GM12892 (cell line): ENCODE results near the gene EPYC.

Experiments used
- POLR2A ChIP-seq: IDR thresholded peaks from 2 replicates; pipeline ENCODE4 v1.6.1; 2011; ENCODE audit warnings: low read depth, low read length, control low read depth
- POLR2AphosphoS5 ChIP-seq: IDR thresholded peaks from 2 replicates; pipeline ENCODE4 v1.6.1; 2011; ENCODE audit warnings: low read depth, low read length, control low read depth

GRCh38 chr12:91044586-91044985, 39.8 kb upstream of the EPYC start:
- TF ChIP-seq POLR2AphosphoS5 = no peak
- no peak for TF ChIP-seq POLR2A
